DND-41 (cell line): Measurements from ENCODE around the gene PCDH12.

Experiments used
- ATAC-seq: fragments of 200-7000 bp; cut with Tn5 transposase; 3 replicates; pipeline ENCODE4 v1.9.1; 2021; ENCODE audit warnings: low read depth; ENCODE audit not compliant: insufficient read depth
- DNase-seq: peaks from one replicate; pipeline ENCODE4 v3.0.0-alpha.2; 2020
- H2AFZ ChIP-seq: 2 replicates; pipeline ENCODE4 v1.6.0; 2012; ENCODE audit warnings: low read depth, low read length
- H3K27ac ChIP-seq: 2 replicates; pipeline ENCODE4 v1.5.1; 2012; ENCODE audit warnings: low read length, inconsistent platforms
- H3K27me3 ChIP-seq: fragments of 200-600 bp; sonication (generic); 2 replicates; pipeline ENCODE4 v1.6.0; 2012; ENCODE audit warnings: low read length, mild to moderate bottlenecking, inconsistent platforms; ENCODE audit not compliant: insufficient read depth, poor library complexity
- H3K36me3 ChIP-seq: 2 replicates; pipeline ENCODE4 v1.5.1; 2012; ENCODE audit warnings: low read length, inconsistent platforms; ENCODE audit not compliant: insufficient read depth
- H3K4me1 ChIP-seq: 2 replicates; pipeline ENCODE4 v1.5.1; 2012; ENCODE audit warnings: mild to moderate bottlenecking, low read length; ENCODE audit not compliant: insufficient read depth
- H3K4me2 ChIP-seq: 2 replicates; pipeline ENCODE4 v1.6.0; 2012; ENCODE audit warnings: mild to moderate bottlenecking, moderate library complexity, low read length, inconsistent platforms; ENCODE audit not compliant: insufficient read depth
- H3K4me3 ChIP-seq, 2 experiments: fragments of 200-600 bp in 1 of 2; shearing (Covaris generic) in 1 of 2; 2 replicates each; pipeline ENCODE4 v1.5.1; 2012 to 2016; ENCODE audit warnings: inconsistent platforms in 2 of 2, low read length in 2 of 2, mild to moderate bottlenecking in 2 of 2, low read depth in 1 of 2, moderate library complexity in 1 of 2
- H3K79me2 ChIP-seq: 2 replicates; pipeline ENCODE4 v1.6.0; 2012; ENCODE audit warnings: low read length, inconsistent platforms; ENCODE audit not compliant: insufficient read depth
- H3K9ac ChIP-seq: 2 replicates; pipeline ENCODE4 v1.6.0; 2012; ENCODE audit warnings: low read depth, mild to moderate bottlenecking, inconsistent platforms, low read length, moderate library complexity
- H3K9me3 ChIP-seq: 2 replicates; pipeline ENCODE4 v1.5.1; 2012; ENCODE audit warnings: low read length, moderate library complexity, mild to moderate bottlenecking, inconsistent platforms; ENCODE audit not compliant: insufficient read depth, severe bottlenecking
- H4K20me1 ChIP-seq: 2 replicates; pipeline ENCODE4 v1.6.0; 2012; ENCODE audit warnings: low read length; ENCODE audit not compliant: insufficient read depth
- CTCF ChIP-seq: IDR thresholded peaks from 2 replicates; pipeline ENCODE4 v1.5.1; 2012; ENCODE audit warnings: borderline replicate concordance, low read length, moderate library complexity, mild to moderate bottlenecking; ENCODE audit not compliant: poor library complexity, severe bottlenecking; ENCODE audit errors: extremely low read depth
- EZH2 ChIP-seq: IDR thresholded peaks from 3 replicates; pipeline ENCODE4 v1.6.1; 2012; ENCODE audit warnings: borderline replicate concordance, low read depth, mild to moderate bottlenecking, moderate library complexity, low read length, inconsistent platforms; ENCODE audit not compliant: severe bottlenecking

PCDH12 gene

GRCh38 chr5:141961466-141961865 is 3.5 kb upstream of the PCDH12 start:
- no peaks in the 10 kb centered on the region for H3K36me3 ChIP-seq
- peaks cover 42% of the 10 kb centered on the region for H3K4me1 ChIP-seq
- peak overlapping the region; percentile 59 for H3K4me2 ChIP-seq
- 0 out of 4 replicates have a peak overlapping the region, but pooled peaks of 1 of the 2 experiments have one; percentile 25 for H3K4me3 ChIP-seq
- no peaks in the 10 kb centered on the region for H4K20me1 ChIP-seq
- DNase-seq, result no peak
- H3K27ac ChIP-seq, result peak overlapping the region; percentile 78
- no peaks in the 10 kb centered on the region for H3K9me3 ChIP-seq
- TF ChIP-seq EZH2 (no peak), CTCF (no peak)
- H3K27me3 ChIP-seq, result no peaks in the 10 kb centered on the region
- no peak for ATAC-seq
- no peaks in the 10 kb centered on the region for H3K79me2 ChIP-seq
- peak overlapping the region; percentile 68 for H2AFZ ChIP-seq
- peak overlapping the region; percentile 47 for H3K9ac ChIP-seq

GRCh38 chr5:141960449-141961323 is 2.7 kb upstream of the PCDH12 start:
- Histone ChIP-seq H4K20me1 (no peaks in the 10 kb centered on the region), H3K9me3 (no peaks in the 10 kb centered on the region), H3K36me3 (no peaks in the 10 kb centered on the region), H2AFZ (peak overlapping the region; percentile 68), H3K4me2 (peak overlapping the region; percentile 59), H3K4me3 (peak overlapping the region in 1 of 2 experiments; percentile 25; a peak in 1 of 4 replicates), H3K27me3 (no peaks in the 10 kb centered on the region), H3K4me1 (peaks cover 42% of the 10 kb centered on the region), H3K79me2 (no peaks in the 10 kb centered on the region), H3K27ac (peak overlapping the region; percentile 78), H3K9ac (peak overlapping the region; percentile 47)
- DNase-seq (peak; percentile 94), ATAC-seq (peak; percentile 93)
- TF ChIP-seq EZH2 (no peak), CTCF (peak; percentile 99)

- Histone ChIP-seq H3K79me2 (no peaks in the 10 kb centered on the region), H4K20me1 (no peaks in the 10 kb centered on the region), H3K27ac (peak overlapping the region; percentile 78), H2AFZ (peak overlapping the region; percentile 41), H3K4me2 (no peak overlapping the region), H3K9ac (no peak overlapping the region), H3K4me3 (no peak overlapping the region), H3K4me1 (peaks cover 42% of the 10 kb centered on the region), H3K27me3 (no peaks in the 10 kb centered on the region), H3K36me3 (no peaks in the 10 kb centered on the region), H3K9me3 (no peaks in the 10 kb centered on the region)
- DNase-seq, result peak; percentile 63
- TF ChIP-seq CTCF, result peak; percentile 72
- TF ChIP-seq EZH2, result no peak
- ATAC-seq, result peak; percentile 51
Observed at GRCh38 chr5:141960018-141960417, 2.0 kb upstream of the PCDH12 start.
